ENCODE measurements around the gene TMOD4. TPM values are rescaled to one million over a fixed set of nuclear protein-coding genes. Genes with fewer than 3 reads are reported as not detected.
A peak's percentile ranks its signal among the peaks of the same experiment; 100 is the strongest.
"Not testable (repeated sequence)": the region's sequence is repeated elsewhere in the genome, so short reads cannot be mapped to it uniquely, and the experiment has no call there.

Gene TMOD4
- total RNA-seq, 4 donors from 2014 or later, result not detected

GRCh38 chr1:151189637-151190445 is 14.1 kb upstream of the TMOD4 start, which contains the start of gene VPS72:
Gene VPS72, minus strand, starts transcription at chr1:151190197. Its CDS starts 76 bp downstream, at chr1:151190121.
- TF ChIP-seq CTCF (IDR thresholded peaks at IDR 0.05), result peak in 4 of 6 experiments; percentile 13 to 31 (median 19)
- TF ChIP-seq POLR2A (IDR thresholded peaks at IDR 0.05), result peak in 1 of 2 donors; percentile 61
- H3K27me3 ChIP-seq, result no peaks in the 10 kb centered on the region
- intact Hi-C loops (cut with DNase I), result no loop called here
- H3K4me3 ChIP-seq (replicated peaks in 1 of 3), result peak within 1 kb of the TSS; percentile 60 to 80 (median 77)
- peaks cover 13 to 15% of the 10 kb centered on the region in 2 donors for H3K4me1 ChIP-seq
- peak; percentile 85 to 86 for DNase-seq
- H3K9me3 ChIP-seq, result no peaks in the 10 kb centered on the region
- H3K36me3 ChIP-seq, result peaks cover 9% of the 10 kb centered on the region in 2 donors
- WGBS, 2 donors, result 0 to 1% methylated on average over 42 of the region's 42 CpGs
- H3K27ac ChIP-seq, result peak within 1 kb of the TSS; percentile 48 to 72 (median 55)

GRCh38 chr1:151188667-151189066 is 12.9 kb upstream of the TMOD4 start:
- H3K4me3 ChIP-seq (replicated peaks in 1 of 3), result peak overlapping the region in 1 of 3 donors; percentile 60
- H3K36me3 ChIP-seq, result peaks cover 21% of the 10 kb centered on the region in 2 donors
- WGBS, 2 donors, result 59 to 61% methylated on average over 8 of the region's 8 CpGs
- H3K9me3 ChIP-seq; H3K27ac ChIP-seq; DNase-seq; H3K27me3 ChIP-seq; intact Hi-C loops (cut with DNase I): not testable (repeated sequence)
- peaks cover 11 to 15% of the 10 kb centered on the region in 2 donors for H3K4me1 ChIP-seq

GRCh38 chr1:151187205-151187604 is 11.4 kb upstream of the TMOD4 start:
- peaks cover 32% of the 10 kb centered on the region in 2 donors for H3K36me3 ChIP-seq
- intact Hi-C loops (cut with DNase I), result no loop called here
- no peaks in the 10 kb centered on the region for H3K27me3 ChIP-seq
- no peaks in the 10 kb centered on the region for H3K9me3 ChIP-seq
- 92 to 100% methylated on average over 1 of the region's 1 CpG for WGBS, 2 donors
- DNase-seq, result no peak
- H3K4me3 ChIP-seq (replicated peaks in 1 of 3), result no peak overlapping the region
- peaks cover 11 to 15% of the 10 kb centered on the region in 2 donors for H3K4me1 ChIP-seq
- TF ChIP-seq POLR2A (IDR thresholded peaks at IDR 0.05), result no peak
- TF ChIP-seq CTCF (IDR thresholded peaks at IDR 0.05), result no peak
- no peak overlapping the region for H3K27ac ChIP-seq

GRCh38 chr1:151184211-151184610 is 8.4 kb upstream of the TMOD4 start:
- H3K27ac ChIP-seq, result no peak overlapping the region
- DNase-seq, result no peak
- H3K9me3 ChIP-seq, result no peaks in the 10 kb centered on the region
- no peak for TF ChIP-seq POLR2A (IDR thresholded peaks at IDR 0.05)
- TF ChIP-seq CTCF (IDR thresholded peaks at IDR 0.05), result no peak
- H3K4me3 ChIP-seq (replicated peaks in 1 of 3), result no peak overlapping the region
- H3K27me3 ChIP-seq, result no peaks in the 10 kb centered on the region
- 96% methylated on average over 10 of the region's 10 CpGs for WGBS, 2 donors
- peaks cover 50 to 59% of the 10 kb centered on the region in 2 donors for H3K36me3 ChIP-seq
- intact Hi-C loops (cut with DNase I), result no loop called here
- peaks cover 10 to 11% of the 10 kb centered on the region in 2 donors for H3K4me1 ChIP-seq

GRCh38 chr1:151176514-151177045 is 799 bp upstream of the TMOD4 start:
- H3K4me3 ChIP-seq (replicated peaks in 1 of 3), result no peak overlapping the region
- H3K9me3 ChIP-seq, result no peaks in the 10 kb centered on the region
- intact Hi-C loops (cut with DNase I), result no loop called here
- WGBS, 2 donors, result 96% methylated on average over 17 of the region's 17 CpGs
- H3K27ac ChIP-seq, result no peak overlapping the region
- no peaks in the 10 kb centered on the region for H3K4me1 ChIP-seq
- DNase-seq, result no peak
- no peaks in the 10 kb centered on the region for H3K27me3 ChIP-seq
- TF ChIP-seq CTCF (IDR thresholded peaks at IDR 0.05) (no peak), POLR2A (IDR thresholded peaks at IDR 0.05) (no peak)
- peaks cover 33 to 60% of the 10 kb centered on the region in 2 donors for H3K36me3 ChIP-seq
